BE2C (cell line): Measurements from ENCODE around the gene THSD4.

Experiments used
- DNase-seq: peaks from one replicate; pipeline ENCODE4 v3.0.0-alpha.2; 2020
- H3K27me3 ChIP-seq: fragments of 250-450 bp; sonication (Bioruptor Pico); 2 replicates; pipeline ENCODE4 v1.5.1; 2020; ENCODE audit warnings: mild to moderate bottlenecking
- H3K36me3 ChIP-seq: fragments of 250-450 bp; sonication (Bioruptor Pico); 2 replicates; pipeline ENCODE4 v1.5.1; 2020; ENCODE audit warnings: mild to moderate bottlenecking
- H3K4me1 ChIP-seq: fragments of 250-450 bp; sonication (Bioruptor Pico); 2 replicates; pipeline ENCODE4 v1.5.1; 2020
- H3K4me3 ChIP-seq: 2 replicates; pipeline ENCODE4 v1.5.1; 2011; ENCODE audit warnings: low read depth, low read length
- H3K9me3 ChIP-seq: fragments of 250-450 bp; sonication (Bioruptor Pico); 2 replicates; pipeline ENCODE4 v1.5.1; 2020
- CTCF ChIP-seq: IDR thresholded peaks from 2 replicates; pipeline ENCODE4 v1.5.1; 2012; ENCODE audit warnings: mild to moderate bottlenecking, low read depth, low read length

The THSD4 gene

DNA sequence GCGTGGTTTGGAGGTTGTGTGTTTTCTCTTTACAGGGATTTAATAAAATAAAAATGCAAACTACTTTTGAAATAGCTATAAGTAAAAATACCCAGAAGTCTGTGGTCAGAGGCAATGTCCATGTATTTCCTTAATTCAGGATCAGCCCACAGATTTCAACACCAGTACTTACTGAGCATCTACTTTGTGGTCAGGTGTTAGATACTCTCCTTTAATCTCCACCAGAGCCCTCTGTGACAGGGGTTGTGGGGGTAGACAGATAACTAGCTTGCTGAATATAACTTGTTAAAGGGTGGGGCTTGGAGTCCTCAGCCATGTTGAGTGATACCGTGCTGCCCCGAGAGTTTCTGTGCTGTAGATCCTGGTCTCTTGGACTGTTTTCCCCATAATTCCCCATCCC, 451.0 kb downstream of the THSD4 start:
- no peak for DNase-seq
- Histone ChIP-seq H3K4me3 (no peak overlapping the region), H3K4me1 (no peaks in the 10 kb centered on the region), H3K27me3 (no peaks in the 10 kb centered on the region), H3K36me3 (no peaks in the 10 kb centered on the region), H3K9me3 (no peaks in the 10 kb centered on the region)
- no peak for TF ChIP-seq CTCF

- Histone ChIP-seq H3K9me3 (no peaks in the 10 kb centered on the region), H3K36me3 (no peaks in the 10 kb centered on the region), H3K4me3 (no peak overlapping the region), H3K27me3 (no peaks in the 10 kb centered on the region), H3K4me1 (no peaks in the 10 kb centered on the region)
- TF ChIP-seq CTCF = no peak
- no peak for DNase-seq
Measured at GRCh38 chr15:71567173-71567572, 451.9 kb downstream of the THSD4 start.

- no peak overlapping the region for H3K4me3 ChIP-seq
- 0 out of 2 replicates have a peak, but pooled peaks cover 3% of the 10 kb centered on the region for H3K27me3 ChIP-seq
- no peaks in the 10 kb centered on the region for H3K36me3 ChIP-seq
- TF ChIP-seq CTCF = no peak
- H3K9me3 ChIP-seq = no peaks in the 10 kb centered on the region
- H3K4me1 ChIP-seq = no peaks in the 10 kb centered on the region
- no peak for DNase-seq
Measured at GRCh38 chr15:71568227-71568626, 453.0 kb downstream of the THSD4 start.

DNA sequence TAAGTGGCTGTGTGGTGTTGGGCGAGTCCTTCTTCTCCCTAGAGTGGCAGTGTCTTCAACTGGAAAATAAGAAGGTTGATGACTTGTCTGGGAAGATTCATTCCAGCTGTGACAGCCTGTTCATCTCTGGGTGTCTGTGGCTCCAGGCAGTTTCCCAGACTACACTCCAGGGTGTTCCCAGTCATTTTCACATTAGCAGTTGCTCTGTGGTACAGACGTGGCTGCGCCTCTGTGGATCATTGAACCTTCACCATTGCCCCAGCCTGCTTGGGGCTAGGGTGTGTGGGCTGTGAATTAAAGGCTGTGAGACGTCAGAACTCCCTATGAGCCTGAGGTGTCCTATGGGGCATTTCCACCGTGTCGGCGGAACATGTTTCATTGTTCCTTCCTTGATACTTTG, 455.5 kb downstream of the THSD4 start:
- H3K27me3 ChIP-seq = 0 out of 2 replicates have a peak, but pooled peaks cover 3% of the 10 kb centered on the region

DNA sequence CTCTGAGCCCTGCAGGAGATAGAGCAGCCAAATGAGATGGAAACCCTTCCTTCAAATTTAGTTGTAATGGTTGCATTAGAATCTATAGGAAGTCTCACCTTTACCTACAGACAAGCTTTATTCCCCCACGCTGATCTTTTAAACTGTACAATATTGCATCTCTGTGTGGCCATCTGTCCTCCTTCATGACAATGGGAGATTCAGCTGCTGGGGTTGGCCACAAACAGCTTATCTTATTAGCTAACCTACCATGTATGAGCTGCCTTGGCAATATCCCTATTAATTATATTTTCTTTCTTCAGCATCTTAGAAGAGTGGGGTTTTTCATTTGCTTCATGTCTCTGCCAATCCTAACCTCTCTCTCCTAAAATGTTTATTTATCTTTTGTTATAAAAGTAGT, 456.4 kb downstream of the THSD4 start:
- Histone ChIP-seq H3K36me3 (no peaks in the 10 kb centered on the region), H3K27me3 (0 out of 2 replicates have a peak, but pooled peaks cover 3% of the 10 kb centered on the region), H3K4me1 (no peaks in the 10 kb centered on the region), H3K4me3 (no peak overlapping the region), H3K9me3 (no peaks in the 10 kb centered on the region)
- TF ChIP-seq CTCF = no peak
- no peak for DNase-seq

More for the DNA sequence above, 455.5 kb downstream of the THSD4 start:
- Histone ChIP-seq H3K4me1 (no peaks in the 10 kb centered on the region), H3K36me3 (no peaks in the 10 kb centered on the region), H3K9me3 (no peaks in the 10 kb centered on the region), H3K4me3 (no peak overlapping the region)
- no peak for DNase-seq
- TF ChIP-seq CTCF = no peak

DNA sequence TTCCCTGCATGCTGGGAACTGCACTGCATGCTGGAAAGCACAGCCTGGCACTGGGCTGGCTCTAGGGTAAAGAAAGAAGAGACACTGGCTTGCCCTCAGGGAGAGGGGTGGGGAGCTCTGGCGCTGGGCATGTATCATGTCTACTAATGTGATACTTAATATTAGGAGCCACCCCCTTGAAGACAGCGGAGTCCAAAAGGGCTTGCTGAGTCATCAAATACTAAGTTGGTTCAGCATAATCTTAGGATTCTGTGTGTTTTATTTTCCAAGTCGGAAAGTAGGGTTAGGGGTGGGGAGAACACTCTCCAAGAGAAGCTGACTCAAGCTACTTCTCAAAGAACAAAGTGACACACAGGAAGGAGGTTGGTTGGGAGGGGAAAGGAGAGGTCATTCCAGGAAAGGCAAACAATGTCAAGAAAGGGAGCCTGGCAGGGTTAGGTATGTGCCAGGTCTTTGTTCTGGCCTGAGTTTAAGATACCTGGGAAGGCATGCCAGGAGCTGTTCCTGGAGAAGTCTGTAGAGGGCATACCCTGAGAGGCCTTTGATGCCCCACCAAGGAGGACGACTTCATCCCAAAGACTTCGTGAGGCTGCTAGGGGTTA, 457.3 kb downstream of the THSD4 start:
- Histone ChIP-seq H3K27me3 (0 out of 2 replicates have a peak, but pooled peaks cover 3% of the 10 kb centered on the region), H3K4me1 (no peaks in the 10 kb centered on the region), H3K36me3 (no peaks in the 10 kb centered on the region), H3K4me3 (no peak overlapping the region), H3K9me3 (no peaks in the 10 kb centered on the region)
- TF ChIP-seq CTCF = no peak
- no peak for DNase-seq
